MM.1S (cell line): ENCODE results near the gene GPR158.
"Not testable (repeated sequence)": the region's sequence is repeated elsewhere in the genome, so short reads cannot be mapped to it uniquely, and the experiment has no call there.

Experiments used
- DNase-seq: peaks from one replicate; pipeline ENCODE4 v3.0.0-alpha.2; 2015
- H2AFZ ChIP-seq: fragments of 300-600 bp; sonication (generic); 2 replicates; pipeline ENCODE4 v1.6.0; 2016; ENCODE audit warnings: antibody characterized with exemption, low read length
- H3F3A ChIP-seq: fragments of 300-600 bp; sonication (generic); 2 replicates; pipeline ENCODE4 v1.6.1; 2016; ENCODE audit warnings: mild to moderate bottlenecking, antibody characterized with exemption, low read length, moderate library complexity, mixed read lengths; ENCODE audit not compliant: insufficient read depth
- H3K27ac ChIP-seq: fragments of 300-600 bp; sonication (generic); 2 replicates; pipeline ENCODE4 v1.5.1; 2016; ENCODE audit warnings: mild to moderate bottlenecking, low read length
- H3K27me3 ChIP-seq: fragments of 300-600 bp; sonication (generic); replicated peaks from 2 replicates; pipeline ENCODE4 v1.6.0; 2016; ENCODE audit warnings: low read length; ENCODE audit not compliant: insufficient read depth
- H3K36me3 ChIP-seq: fragments of 300-600 bp; sonication (generic); replicated peaks from 2 replicates; pipeline ENCODE4 v1.6.1; 2016; ENCODE audit warnings: mild to moderate bottlenecking, low read length, mixed read lengths; ENCODE audit not compliant: insufficient read depth
- H3K4me1 ChIP-seq: fragments of 300-600 bp; sonication (generic); 2 replicates; pipeline ENCODE4 v1.6.1; 2016; ENCODE audit warnings: low read length, mixed read lengths
- H3K4me2 ChIP-seq: fragments of 300-600 bp; sonication (generic); 2 replicates; pipeline ENCODE4 v1.6.0; 2016; ENCODE audit warnings: low read depth, low read length
- H3K4me3 ChIP-seq: fragments of 300-600 bp; sonication (generic); 2 replicates; pipeline ENCODE4 v1.5.1; 2016; ENCODE audit warnings: low read length, mixed read lengths
- H3K79me2 ChIP-seq: fragments of 300-600 bp; sonication (generic); 2 replicates; pipeline ENCODE4 v1.6.1; 2016; ENCODE audit warnings: mixed run types, low read length, mixed read lengths
- H3K9ac ChIP-seq: fragments of 300-600 bp; sonication (generic); 2 replicates; pipeline ENCODE4 v1.6.1; 2016; ENCODE audit warnings: low read length, mixed read lengths
- H3K9me2 ChIP-seq: fragments of 300-600 bp; sonication (generic); replicated peaks from 2 replicates; pipeline ENCODE4 v1.6.1; 2016; ENCODE audit warnings: mild to moderate bottlenecking, low read length, mixed read lengths; ENCODE audit not compliant: insufficient read depth
- H3K9me3 ChIP-seq: fragments of 300-600 bp; sonication (generic); replicated peaks from 2 replicates; pipeline ENCODE4 v1.6.1; 2016; ENCODE audit warnings: mild to moderate bottlenecking, low read length, mixed read lengths; ENCODE audit not compliant: insufficient read depth
- H4K20me1 ChIP-seq: fragments of 300-600 bp; sonication (generic); 2 replicates; pipeline ENCODE4 v1.6.1; 2016; ENCODE audit warnings: mild to moderate bottlenecking, low read length, moderate library complexity, mixed read lengths; ENCODE audit not compliant: insufficient read depth
- CTCF ChIP-seq: fragments of 300-600 bp; sonication (generic); IDR thresholded peaks from 2 replicates; pipeline ENCODE4 v1.5.1; 2016; ENCODE audit warnings: antibody characterized with exemption, low read length, mixed read lengths
- EZH2 ChIP-seq: fragments of 300-600 bp; sonication (generic); optimal IDR thresholded peaks from 2 replicates; pipeline ENCODE3; 2017; ENCODE audit warnings: low read depth, mild to moderate bottlenecking, antibody characterized with exemption, low read length, mixed read lengths
- EZH2phosphoT487 ChIP-seq: fragments of 300-600 bp; sonication (generic); IDR thresholded peaks from 2 replicates; pipeline ENCODE4 v1.6.1; 2018; ENCODE audit warnings: antibody characterized with exemption, low read length

Gene GPR158

GRCh38 chr10:25162391-25162790, 12.4 kb upstream of the GPR158 start:
- Histone ChIP-seq H3K4me2 (no peak overlapping the region), H3K27me3 (no peaks in the 10 kb centered on the region), H2AFZ (no peak overlapping the region), H3K9ac (no peak overlapping the region), H3K9me3 (no peaks in the 10 kb centered on the region), H4K20me1 (no peaks in the 10 kb centered on the region), H3K4me3 (no peak overlapping the region), H3K27ac (no peak overlapping the region), H3F3A (no peaks in the 10 kb centered on the region), H3K9me2 (no peaks in the 10 kb centered on the region), H3K4me1 (no peaks in the 10 kb centered on the region), H3K79me2 (no peaks in the 10 kb centered on the region), H3K36me3 (no peaks in the 10 kb centered on the region)
- DNase-seq = no peak
- TF ChIP-seq CTCF = no peak
- TF ChIP-seq EZH2phosphoT487 = no peak
- no peak for TF ChIP-seq EZH2

GRCh38 chr10:25163464-25163863, 11.3 kb upstream of the GPR158 start:
- not testable (repeated sequence) for H3K79me2 ChIP-seq, H2AFZ ChIP-seq, H3K36me3 ChIP-seq

GRCh38 chr10:25169740-25170139, 5.1 kb upstream of the GPR158 start:
- Histone ChIP-seq H3K4me3 (no peak overlapping the region), H3K36me3 (no peaks in the 10 kb centered on the region), H3K9ac (no peak overlapping the region), H4K20me1 (no peaks in the 10 kb centered on the region), H3K9me3 (no peaks in the 10 kb centered on the region), H3K4me2 (no peak overlapping the region), H3K9me2 (no peaks in the 10 kb centered on the region), H2AFZ (no peak overlapping the region), H3F3A (no peaks in the 10 kb centered on the region), H3K4me1 (no peaks in the 10 kb centered on the region), H3K79me2 (no peaks in the 10 kb centered on the region), H3K27me3 (no peaks in the 10 kb centered on the region), H3K27ac (no peak overlapping the region)
- DNase-seq = no peak
- TF ChIP-seq EZH2 (no peak), CTCF (no peak), EZH2phosphoT487 (no peak)

More at GRCh38 chr10:25163464-25163863, 11.3 kb upstream of the GPR158 start:
- not testable (repeated sequence) for H3K27me3 ChIP-seq, H3K9me2 ChIP-seq, H4K20me1 ChIP-seq, H3K9me3 ChIP-seq, H3K4me3 ChIP-seq, H3F3A ChIP-seq, H3K9ac ChIP-seq, H3K4me1 ChIP-seq, H3K27ac ChIP-seq, DNase-seq, H3K4me2 ChIP-seq

GRCh38 chr10:25170627-25171026, 4.2 kb upstream of the GPR158 start:
- Histone ChIP-seq H3K27me3 (no peaks in the 10 kb centered on the region), H3K4me2 (no peak overlapping the region), H3K79me2 (no peaks in the 10 kb centered on the region), H3K9me3 (no peaks in the 10 kb centered on the region), H3K9me2 (no peaks in the 10 kb centered on the region), H3K36me3 (no peaks in the 10 kb centered on the region), H2AFZ (no peak overlapping the region), H4K20me1 (no peaks in the 10 kb centered on the region), H3F3A (no peaks in the 10 kb centered on the region), H3K9ac (no peak overlapping the region), H3K27ac (no peak overlapping the region), H3K4me3 (no peak overlapping the region), H3K4me1 (no peaks in the 10 kb centered on the region)
- no peak for DNase-seq
- TF ChIP-seq EZH2phosphoT487 (no peak), CTCF (no peak), EZH2 (no peak)
